NCI-H128 (cell line): ENCODE measurements around the gene BTBD8.

Experiments
- DNase-seq: peaks from one replicate; lab custom pipeline; 2025; ENCODE audit not compliant: unreplicated experiment; lab: John Stamatoyannopoulos, UW

Gene BTBD8

GRCh38 chr1:92091625-92092024, 11.5 kb downstream of the BTBD8 start:
- no peak for DNase-seq

GRCh38 chr1:92094090-92094489, 13.9 kb downstream of the BTBD8 start:
- DNase-seq = no peak

GRCh38 chr1:92094595-92094994, 14.4 kb downstream of the BTBD8 start:
- DNase-seq = no peak

- DNase-seq = no peak
These were observed 15.7 kb downstream of the BTBD8 start for GRCh38 chr1:92095874-92096273.

- DNase-seq = no peak
These were observed 16.2 kb downstream of the BTBD8 start for GRCh38 chr1:92096317-92096716.

- no peak for DNase-seq
These were observed 25.5 kb downstream of the BTBD8 start for GRCh38 chr1:92105546-92106081.

GRCh38 chr1:92108631-92109030, 28.5 kb downstream of the BTBD8 start:
- no peak for DNase-seq

GRCh38 chr1:92117526-92117925, 37.4 kb downstream of the BTBD8 start:
- no peak for DNase-seq

GRCh38 chr1:92118826-92119225, 38.7 kb downstream of the BTBD8 start:
- DNase-seq = no peak

- DNase-seq = no peak
These were observed 43.7 kb downstream of the BTBD8 start for GRCh38 chr1:92123868-92124267.

GRCh38 chr1:92125204-92125603, 45.1 kb downstream of the BTBD8 start:
- DNase-seq = no peak

GRCh38 chr1:92126088-92126487, 45.9 kb downstream of the BTBD8 start:
- DNase-seq = no peak

GRCh38 chr1:92134331-92134730, 54.2 kb downstream of the BTBD8 start:
- no peak for DNase-seq

GRCh38 chr1:92136341-92136740, 56.2 kb downstream of the BTBD8 start:
- DNase-seq = no peak

GRCh38 chr1:92154934-92155333, 74.8 kb downstream of the BTBD8 start:
- no peak for DNase-seq

- DNase-seq = no peak
These were observed 79.4 kb downstream of the BTBD8 start for GRCh38 chr1:92159593-92159992.

GRCh38 chr1:92165389-92165788, 85.2 kb downstream of the BTBD8 start:
- no peak for DNase-seq

GRCh38 chr1:92167151-92167550, 87.0 kb downstream of the BTBD8 start:
- no peak for DNase-seq

- DNase-seq = no peak
These were observed 88.5 kb downstream of the BTBD8 start for GRCh38 chr1:92168657-92169056.

- DNase-seq = no peak
These were observed 89.3 kb downstream of the BTBD8 start for GRCh38 chr1:92169214-92170005.

GRCh38 chr1:92184632-92185031, 104.5 kb downstream of the BTBD8 start:
- no peak for DNase-seq

GRCh38 chr1:92186081-92186480, 105.9 kb downstream of the BTBD8 start:
- no peak for DNase-seq
